OCI-LY7 (cell line): Measurements from ENCODE around the gene TMEM204. TPM values are rescaled to one million over a fixed set of nuclear protein-coding genes. Genes with fewer than 3 reads are reported as not detected.

ENCODE experiments used
- BruUV-seq: library from RNA; stranded (reverse); fragments of 400-500 nt; replicated peaks from 2 replicates; lab custom pipeline; 2021; lab: Mats Ljungman, UMichigan
- CTCF ChIA-PET: fragments of 300-600 bp; sonication (Branson Sonifier 250); formaldehyde crosslinking; loops from one replicate; lab custom pipeline; 2022; ENCODE audit warnings: antibody characterized with exemption; ENCODE audit not compliant: unreplicated experiment; lab: Charles Lee
- POLR2A ChIA-PET: fragments of 300-600 bp; sonication (Branson Sonifier 250); formaldehyde crosslinking; loops from one replicate; lab custom pipeline; 2022; ENCODE audit warnings: antibody characterized with exemption; lab: Charles Lee
- DNase-seq: peaks from one replicate; pipeline ENCODE4 v3.0.0-alpha.2; 2015; ENCODE audit warnings: low spot score
- H2AFZ ChIP-seq: fragments of 200-600 bp; sonication (generic), shearing (Covaris generic); 2 replicates; pipeline ENCODE4 v1.6.1; 2014; ENCODE audit warnings: mild to moderate bottlenecking, antibody characterized with exemption, low read length, moderate library complexity
- H3K27ac ChIP-seq: fragments of 200-600 bp; sonication (generic); 2 replicates; pipeline ENCODE4 v1.5.1; 2014; ENCODE audit warnings: mixed run types, low read depth, mild to moderate bottlenecking, moderate library complexity, low read length, inconsistent platforms; ENCODE audit not compliant: poor library complexity, severe bottlenecking
- H3K36me3 ChIP-seq: fragments of 200-600 bp; sonication (generic); 2 replicates; pipeline ENCODE4 v1.6.1; 2014; ENCODE audit warnings: mild to moderate bottlenecking, antibody characterized with exemption, low read length, moderate library complexity, mixed read lengths; ENCODE audit not compliant: insufficient read depth
- H3K4me1 ChIP-seq: fragments of 200-600 bp; sonication (generic); 2 replicates; pipeline ENCODE4 v1.5.1; 2014; ENCODE audit warnings: mild to moderate bottlenecking, low read length; ENCODE audit not compliant: insufficient read depth, poor library complexity, severe bottlenecking
- H3K4me2 ChIP-seq: fragments of 200-600 bp; sonication (generic); 2 replicates; pipeline ENCODE4 v1.6.1; 2014; ENCODE audit warnings: mild to moderate bottlenecking, low read length
- H3K4me3 ChIP-seq: fragments of 200-600 bp; sonication (generic); 2 replicates; pipeline ENCODE4 v1.5.1; 2014; ENCODE audit warnings: mild to moderate bottlenecking, low read depth, low read length; ENCODE audit not compliant: poor library complexity, severe bottlenecking
- H3K79me2 ChIP-seq: fragments of 200-600 bp; sonication (generic); 2 replicates; pipeline ENCODE4 v1.6.1; 2016; ENCODE audit warnings: low read depth, mild to moderate bottlenecking, low read length, moderate library complexity, mixed read lengths; ENCODE audit not compliant: insufficient read depth
- H3K9me2 ChIP-seq: fragments of 200-600 bp; sonication (generic); 2 replicates; pipeline ENCODE4 v1.6.1; 2016; ENCODE audit warnings: mild to moderate bottlenecking, low read length, mixed read lengths; ENCODE audit not compliant: insufficient read depth
- H3K9me3 ChIP-seq: fragments of 200-600 bp; sonication (generic); 2 replicates; pipeline ENCODE4 v1.6.1; 2014; ENCODE audit warnings: mild to moderate bottlenecking, mixed run types, low read length, mixed read lengths
- H4K20me1 ChIP-seq: fragments of 200-600 bp; sonication (generic); 2 replicates; pipeline ENCODE4 v1.6.1; 2014; ENCODE audit warnings: mild to moderate bottlenecking, antibody characterized with exemption, low read length, moderate library complexity, mixed read lengths; ENCODE audit not compliant: insufficient read depth
- EZH2phosphoT487 ChIP-seq: fragments of 200-600 bp; sonication (generic); IDR thresholded peaks from 2 replicates; pipeline ENCODE4 v1.6.1; 2018; ENCODE audit warnings: low read depth, borderline replicate concordance, mild to moderate bottlenecking, mixed run types, antibody characterized with exemption, low read length, moderate library complexity, mixed read lengths
- intact Hi-C: fragments of 100-400 bp; cut with micrococcal nuclease; formaldehyde crosslinking; loops from one replicate; pipeline ENCODE4 v1.10.0; 2022; ENCODE audit not compliant: unreplicated experiment
- total RNA-seq, 2 experiments: library from RNA; depleted of rRNA in 1 of 2; stranded (reverse); fragments of >200 nt in 1 of 2; shearing (Covaris generic) in 1 of 2; gene quantifications; 2 replicates each; pipeline ENCODE4 v1.2.3, GENCODE V29; 2014 to 2022
- TF ChIP-seq, protein P1 (sequence below): fragments of 200-600 bp; sonication (generic); conservative IDR thresholded peaks from 2 replicates; pipeline ENCODE4 v1.5.1; 2014; ENCODE audit warnings: mild to moderate bottlenecking, antibody characterized with exemption, low read length, moderate library complexity, mixed read lengths

Gene TMEM204
- total RNA-seq, 2 experiments from 2014 or later = not detected

DNA sequence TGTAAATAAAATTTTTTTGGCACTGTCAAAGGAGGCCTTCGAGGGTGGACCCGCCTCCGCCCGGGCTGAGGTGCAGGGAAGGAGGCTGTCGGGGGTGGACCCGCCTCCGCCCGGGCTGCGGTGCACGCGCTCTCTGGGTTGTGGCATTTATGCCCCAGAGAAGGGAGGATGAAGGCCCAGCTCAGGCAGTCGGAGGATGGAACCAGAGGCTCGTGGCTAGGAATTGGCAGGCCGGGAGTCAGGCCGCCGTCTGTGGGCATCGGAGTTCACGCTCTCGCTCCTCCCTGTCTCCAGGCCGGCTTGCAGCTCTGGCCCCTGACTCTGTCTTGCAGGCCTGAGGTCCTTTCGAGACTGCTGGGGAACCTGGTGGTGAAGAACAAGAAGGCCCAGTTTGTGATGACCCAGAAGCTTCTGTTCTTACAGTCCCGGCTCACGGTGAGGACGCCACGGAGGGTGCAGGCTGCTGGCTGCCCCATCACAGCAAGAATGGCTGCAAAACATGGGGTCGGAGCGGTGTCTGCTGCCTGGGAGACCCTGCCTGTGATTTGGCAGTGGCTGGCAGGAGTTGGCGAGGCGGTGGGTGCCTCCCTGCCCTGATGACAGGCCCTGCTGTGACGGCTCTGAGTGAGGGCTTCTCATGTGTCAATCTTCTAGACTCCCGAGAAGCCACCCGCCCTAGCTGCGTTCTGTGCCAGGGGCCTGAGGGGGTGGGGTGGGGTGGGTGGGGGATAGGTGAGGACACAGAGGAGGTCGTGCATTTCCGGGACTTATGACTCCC is 34.4 kb upstream of the TMEM204 start:
- Histone ChIP-seq H3K36me3 (peaks cover 83% of the 10 kb centered on the region), H3K4me2 (no peak overlapping the region), H3K9me3 (no peaks in the 10 kb centered on the region), H3K79me2 (peaks cover under 1% of the 10 kb centered on the region; the same call in 1 of the 2 replicates), H4K20me1 (no peaks in the 10 kb centered on the region), H3K4me3 (no peak overlapping the region), H3K9me2 (no peaks in the 10 kb centered on the region), H3K27ac (no peak overlapping the region), H2AFZ (no peak overlapping the region), H3K4me1 (peaks cover 7% of the 10 kb centered on the region)
- intact Hi-C loops = no loop called here
- TF ChIP-seq, protein P1, sequence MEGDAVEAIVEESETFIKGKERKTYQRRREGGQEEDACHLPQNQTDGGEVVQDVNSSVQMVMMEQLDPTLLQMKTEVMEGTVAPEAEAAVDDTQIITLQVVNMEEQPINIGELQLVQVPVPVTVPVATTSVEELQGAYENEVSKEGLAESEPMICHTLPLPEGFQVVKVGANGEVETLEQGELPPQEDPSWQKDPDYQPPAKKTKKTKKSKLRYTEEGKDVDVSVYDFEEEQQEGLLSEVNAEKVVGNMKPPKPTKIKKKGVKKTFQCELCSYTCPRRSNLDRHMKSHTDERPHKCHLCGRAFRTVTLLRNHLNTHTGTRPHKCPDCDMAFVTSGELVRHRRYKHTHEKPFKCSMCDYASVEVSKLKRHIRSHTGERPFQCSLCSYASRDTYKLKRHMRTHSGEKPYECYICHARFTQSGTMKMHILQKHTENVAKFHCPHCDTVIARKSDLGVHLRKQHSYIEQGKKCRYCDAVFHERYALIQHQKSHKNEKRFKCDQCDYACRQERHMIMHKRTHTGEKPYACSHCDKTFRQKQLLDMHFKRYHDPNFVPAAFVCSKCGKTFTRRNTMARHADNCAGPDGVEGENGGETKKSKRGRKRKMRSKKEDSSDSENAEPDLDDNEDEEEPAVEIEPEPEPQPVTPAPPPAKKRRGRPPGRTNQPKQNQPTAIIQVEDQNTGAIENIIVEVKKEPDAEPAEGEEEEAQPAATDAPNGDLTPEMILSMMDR = no peak
- no peak for TF ChIP-seq EZH2phosphoT487
- CTCF ChIA-PET = no interaction called here
- POLR2A ChIA-PET = no interaction called here
- BruUV-seq = no TSS peak
- DNase-seq = no peak

DNA sequence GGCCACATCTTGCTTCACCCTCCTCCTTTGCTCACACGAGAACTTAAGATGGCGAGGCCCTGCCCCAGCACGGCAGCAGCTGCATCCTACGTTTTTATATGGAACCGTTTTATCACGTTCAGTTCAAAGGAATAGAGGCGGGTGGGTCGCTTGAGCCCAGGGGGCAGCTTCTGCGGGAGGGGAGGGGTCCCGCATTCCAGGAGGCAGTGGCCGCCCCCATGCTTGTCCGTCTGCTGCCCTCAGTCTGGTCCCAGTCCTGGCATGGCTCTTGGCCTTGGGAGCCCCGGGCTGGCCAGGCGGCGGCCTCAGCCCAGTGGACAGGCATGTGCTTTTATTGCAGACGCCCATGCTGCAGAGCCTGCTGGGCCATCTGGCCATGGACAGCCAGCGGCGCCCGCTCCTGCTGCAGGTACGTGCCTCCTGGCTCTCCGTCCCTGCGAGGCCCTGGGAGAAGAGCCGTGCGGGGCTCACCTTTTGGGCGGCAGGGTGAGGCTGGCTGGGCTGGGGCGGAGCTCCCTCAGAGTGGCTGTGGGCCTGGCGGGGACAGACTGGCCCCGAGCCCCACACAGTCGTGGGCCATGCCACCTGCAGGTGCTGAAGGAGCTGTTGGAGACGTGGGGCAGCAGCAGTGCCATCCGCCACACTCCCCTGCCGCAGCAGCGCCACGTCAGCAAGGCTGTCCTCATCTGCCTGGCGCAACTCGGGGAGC is 33.6 kb upstream of the TMEM204 start:
- no peaks in the 10 kb centered on the region for H3K9me3 ChIP-seq
- H3K4me1 ChIP-seq = no peaks in the 10 kb centered on the region
- H3K4me3 ChIP-seq = no peak overlapping the region
- CTCF ChIA-PET = no interaction called here
- no peak overlapping the region for H2AFZ ChIP-seq
- H4K20me1 ChIP-seq = no peaks in the 10 kb centered on the region
- DNase-seq = no peak
- H3K4me2 ChIP-seq = no peak overlapping the region
- peaks cover 76% of the 10 kb centered on the region for H3K36me3 ChIP-seq
- intact Hi-C loops = no loop called here
- no TSS peak for BruUV-seq
- TF ChIP-seq, protein P1 = no peak
- no peak for TF ChIP-seq EZH2phosphoT487
- POLR2A ChIA-PET = no interaction called here
- H3K27ac ChIP-seq = no peak overlapping the region
- H3K9me2 ChIP-seq = no peaks in the 10 kb centered on the region
- no peaks in the 10 kb centered on the region for H3K79me2 ChIP-seq
